K562 (cell line): Measurements from ENCODE around the gene SEL1L. TPM values are rescaled to one million over a fixed set of nuclear protein-coding genes. Genes with fewer than 3 reads are reported as not detected.

Source experiments
- ATAC-seq: fragments of 200-7000 bp; cut with Tn5 transposase; 3 replicates; pipeline ENCODE4 v1.9.1; 2020; ENCODE audit warnings: moderate library complexity
- BruUV-seq: library from RNA; stranded (reverse); fragments of 400-500 nt; replicated peaks from 2 replicates; lab custom pipeline; 2021; lab: Mats Ljungman, UMichigan
- CTCF ChIA-PET: fragments of 300-600 bp; formaldehyde crosslinking; extraction: SDS; loops from one replicate; lab custom pipeline; 2021; ENCODE audit warnings: low intra/inter-chr PET ratio; lab: Yijun Ruan, JAX
- POLR2A ChIA-PET: fragments of 300-600, 350-650 bp; sonication (Branson Sonifier 250); formaldehyde crosslinking; extraction: SDS; loops from one replicate; lab custom pipeline; 2021; ENCODE audit warnings: antibody characterized with exemption, inconsistent platforms; lab: Yijun Ruan, JAX
- DNase-seq, 4 experiments: peaks; one replicate each; pipeline versions ENCODE4 v3.0.0 to v3.0.0-alpha.2; 2011 to 2018; ENCODE audit warnings: low spot score in 3 of 4, mixed read lengths in 3 of 4; ENCODE audit errors: extremely low read depth in 1 of 4
- FAIRE-seq: peaks from 2 replicates; lab custom pipeline; 2011; peaks lifted over from hg19 to GRCh38; lab: Jason Lieb, UNC
- H2AFZ ChIP-seq: 2 replicates; pipeline ENCODE4 v1.6.0; 2011; ENCODE audit warnings: low read depth, low read length, control low read depth, inconsistent platforms
- H3K27ac ChIP-seq: fragments of 200-600 bp; 3 replicates; pipeline ENCODE4 v1.8.0; 2011; ENCODE audit warnings: low read depth, mild to moderate bottlenecking, control low read depth, inconsistent platforms, low read length, moderate library complexity, mixed read lengths; ENCODE audit errors: extremely low read depth
- H3K27me3 ChIP-seq, 2 experiments: fragments of 300-600 bp in 1 of 2; 2 replicates in 1 of 2; 3 replicates in 1 of 2; pipeline versions ENCODE4 v1.6.0 to v1.8.0; 2011; ENCODE audit warnings: inconsistent platforms in 2 of 2, low read length in 2 of 2, mild to moderate bottlenecking in 1 of 2, mixed read lengths in 1 of 2, moderate library complexity in 1 of 2; ENCODE audit not compliant: control insufficient read depth in 2 of 2, insufficient read depth in 2 of 2
- H3K36me3 ChIP-seq: fragments of 300-600 bp; 3 replicates; pipeline ENCODE4 v1.8.0; 2011; ENCODE audit warnings: mild to moderate bottlenecking, low read length, inconsistent platforms; ENCODE audit not compliant: control insufficient read depth, insufficient read depth
- H3K4me1 ChIP-seq, 2 experiments: fragments of 200-600 bp in 1 of 2; replicated peaks in 1 of 2; 2 replicates in 1 of 2; 3 replicates in 1 of 2; pipeline versions ENCODE4 v1.5.1 to v1.8.0; 2011; ENCODE audit warnings: inconsistent platforms in 2 of 2, low read length in 2 of 2, mild to moderate bottlenecking in 1 of 2, mixed read lengths in 1 of 2, moderate library complexity in 1 of 2; ENCODE audit not compliant: control insufficient read depth in 2 of 2, insufficient read depth in 2 of 2
- H3K4me2 ChIP-seq: 2 replicates; pipeline ENCODE4 v1.6.1; 2011; ENCODE audit warnings: low read length, control low read depth, inconsistent platforms, mixed read lengths; ENCODE audit not compliant: insufficient read depth
- H3K4me3 ChIP-seq: fragments of 200-600 bp; sonication (generic), shearing (Covaris generic); 2 replicates; pipeline ENCODE4 v1.5.1; 2016; ENCODE audit warnings: control low read depth, inconsistent platforms
- H3K79me2 ChIP-seq: fragments of 200-600 bp; 3 replicates; pipeline ENCODE4 v1.8.0; 2011; ENCODE audit warnings: low read length, inconsistent platforms; ENCODE audit not compliant: control insufficient read depth, insufficient read depth
- H3K9ac ChIP-seq, 2 experiments: 2 replicates each; pipeline versions ENCODE4 v1.6.0 to v1.6.1; 2011; ENCODE audit warnings: low read depth in 2 of 2, low read length in 2 of 2, control low read depth in 1 of 2, inconsistent platforms in 1 of 2, mild to moderate bottlenecking in 1 of 2, mixed read lengths in 1 of 2; ENCODE audit not compliant: insufficient read depth in 1 of 2
- H3K9me1 ChIP-seq: one replicate; pipeline ENCODE4 v1.6.0; 2011; ENCODE audit warnings: inconsistent platforms, mild to moderate bottlenecking, low read length, moderate library complexity; ENCODE audit not compliant: control insufficient read depth, insufficient read depth
- H3K9me3 ChIP-seq: replicated peaks from 2 replicates; pipeline ENCODE4 v1.5.1; 2011; ENCODE audit warnings: low read depth, low read length, inconsistent platforms; ENCODE audit not compliant: control insufficient read depth, insufficient read depth
- H4K20me1 ChIP-seq: replicated peaks from 2 replicates; pipeline ENCODE4 v1.6.1; 2011; ENCODE audit warnings: low read length, inconsistent platforms, mixed read lengths; ENCODE audit not compliant: control insufficient read depth, insufficient read depth
- CEBPB ChIP-seq: fragments of 450-650 bp; IDR thresholded peaks from 2 replicates; pipeline ENCODE4 v1.6.1; 2016; ENCODE audit warnings: missing genetic modification characterization, missing compliant biosample characterization
- CEBPG ChIP-seq, 3 experiments: fragments of 200-800 bp in 1 of 3; sonication (Bioruptor generic) in 1 of 3; sonication (generic) in 1 of 3; formaldehyde crosslinking in 1 of 3; IDR thresholded peaks in 2 of 3; conservative IDR thresholded peaks in 1 of 3; 2 replicates each; pipeline versions ENCODE4 v1.6.1 to v1.8.0; 2016 to 2022; ENCODE audit warnings: missing compliant biosample characterization in 2 of 3, missing genetic modification characterization in 2 of 3, mild to moderate bottlenecking in 1 of 3, missing genetic modification reagents in 1 of 3
- NFE2 ChIP-seq: IDR thresholded peaks from 2 replicates; pipeline ENCODE4 v1.6.1; 2014; ENCODE audit warnings: antibody characterized with exemption, low read depth
- NFRKB ChIP-seq: fragments of 450-650 bp; IDR thresholded peaks from 2 replicates; pipeline ENCODE4 v1.6.1; 2016; ENCODE audit warnings: low read depth
- NR1H2 ChIP-seq: sonication (generic); formaldehyde crosslinking; IDR thresholded peaks from 2 replicates; pipeline ENCODE4 v1.4.0; 2020; ENCODE audit warnings: mild to moderate bottlenecking, missing genetic modification reagents
- SMARCC2 ChIP-seq: fragments of 450-650 bp; IDR thresholded peaks from 2 replicates; pipeline ENCODE4 v1.6.1; 2017; ENCODE audit warnings: antibody characterized with exemption, moderate library complexity, mild to moderate bottlenecking, low read depth
- ZC3H11A ChIP-seq: IDR thresholded peaks from 2 replicates; pipeline ENCODE4 v1.6.1; 2012; ENCODE audit warnings: low read depth, low read length, improper control_type of control experiment
- ZNF324 ChIP-seq: fragments of 250-450 bp; sonication (Bioruptor Pico); IDR thresholded peaks from 2 replicates; pipeline ENCODE4 v1.4.0; 2020; ENCODE audit warnings: mild to moderate bottlenecking
- WGBS: fragments of 100-300 bp; shearing (Covaris generic); methylation state at CpG from one replicate; pipeline ENCODE4 v1.1.6; 2016; ENCODE audit warnings: low coverage, mixed read lengths; ENCODE audit not compliant: insufficient coverage; ENCODE audit errors: missing lambda C conversion rate; 5-methylcytosine and 5-hydroxymethylcytosine counted together
- in situ Hi-C: fragments of 300-500 bp; cut with MboI; formaldehyde crosslinking; loops from 4 replicates; pipeline ENCODE4 v1.15.0; 2018; ENCODE audit warnings: inconsistent platforms, mixed read lengths
- intact Hi-C: fragments of 100-400 bp; cut with micrococcal nuclease; formaldehyde crosslinking; loops from 2 replicates; pipeline ENCODE4 v1.14.2; 2022
- polyA plus RNA-seq, 8 experiments: library from polyadenylated mRNA; depleted of rRNA in 4 of 8; stranded (reverse) in 5 of 8; unstranded in 3 of 8; fragments of >200 nt; fragmentation: Nextera tagmentation in 2 of 8; fragmentation: Illumina TruSeq in 1 of 8; extraction: Ambion mirVana in 2 of 8; extraction: Trizol in 1 of 8; gene quantifications; 2 replicates each; pipeline versions ENCODE4 v1.2.1 to v1.2.3, GENCODE V29; 2011 to 2014; ENCODE audit warnings: inconsistent platforms in 1 of 8, missing spikeins in 1 of 8
- total RNA-seq, 7 experiments: library from RNA; depleted of rRNA in 6 of 7; stranded (reverse); fragments of >200 nt in 6 of 7; fragmentation: Illumina TruSeq in 2 of 7; extraction: Trizol in 2 of 7; gene quantifications; 2 replicates each; pipeline versions ENCODE4 v1.2.1 to v1.2.3, GENCODE V29; 2011 to 2021; ENCODE audit warnings: low replicate concordance in 1 of 7
- TF ChIP-seq, protein P1 (sequence below): fragments of 250-450 bp; sonication (Bioruptor Pico); IDR thresholded peaks from 2 replicates; pipeline ENCODE4 v1.4.0; 2020; ENCODE audit warnings: mild to moderate bottlenecking, moderate library complexity
- TF ChIP-seq, protein P2 (sequence below), 2 experiments: fragments of 200-800 bp in 1 of 2; sonication (Bioruptor generic) in 1 of 2; sonication (generic) in 1 of 2; formaldehyde crosslinking in 1 of 2; IDR thresholded peaks in 1 of 2; conservative IDR thresholded peaks in 1 of 2; 2 replicates each; pipeline versions ENCODE4 v1.5.0 to v1.6.1; 2016 to 2020; ENCODE audit warnings: missing compliant biosample characterization in 1 of 2, missing genetic modification characterization in 1 of 2, missing genetic modification reagents in 1 of 2
- TF ChIP-seq, protein P3 (sequence below): fragments of 250-450 bp; sonication (Bioruptor Pico); IDR thresholded peaks from 2 replicates; pipeline ENCODE4 v1.8.0; 2022; ENCODE audit warnings: inconsistent platforms

The SEL1L gene
- total and polyA plus RNA-seq, 9 of the 15 experiments (the other 6 are each of a cell fraction or from before 2014, with no cell fraction given), result 7.7 to 21.1 (median 13.6) TPM

DNA sequence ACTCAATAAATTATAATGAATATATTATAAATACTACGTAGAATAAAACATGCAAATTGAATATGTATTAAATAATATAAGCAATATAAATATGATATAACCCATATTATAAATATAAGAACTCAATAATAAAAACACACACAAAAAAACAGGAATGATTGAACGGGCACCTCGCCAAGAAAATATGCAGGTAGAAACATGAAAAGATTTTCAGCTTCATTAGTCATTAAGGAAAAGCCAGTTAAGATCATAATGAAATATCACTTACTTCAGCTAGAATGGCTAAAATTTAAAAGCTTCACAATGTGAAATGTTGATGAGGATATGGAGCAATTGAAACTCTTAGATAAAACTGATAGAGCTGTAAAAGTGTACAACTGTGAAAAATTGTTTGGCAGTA is 17.8 kb upstream of the SEL1L start (continued):
- TF ChIP-seq NFRKB (no peak), ZC3H11A (no peak), ZNF324 (CRISPR knock-in tag) (no peak)
- TF ChIP-seq, protein P1, sequence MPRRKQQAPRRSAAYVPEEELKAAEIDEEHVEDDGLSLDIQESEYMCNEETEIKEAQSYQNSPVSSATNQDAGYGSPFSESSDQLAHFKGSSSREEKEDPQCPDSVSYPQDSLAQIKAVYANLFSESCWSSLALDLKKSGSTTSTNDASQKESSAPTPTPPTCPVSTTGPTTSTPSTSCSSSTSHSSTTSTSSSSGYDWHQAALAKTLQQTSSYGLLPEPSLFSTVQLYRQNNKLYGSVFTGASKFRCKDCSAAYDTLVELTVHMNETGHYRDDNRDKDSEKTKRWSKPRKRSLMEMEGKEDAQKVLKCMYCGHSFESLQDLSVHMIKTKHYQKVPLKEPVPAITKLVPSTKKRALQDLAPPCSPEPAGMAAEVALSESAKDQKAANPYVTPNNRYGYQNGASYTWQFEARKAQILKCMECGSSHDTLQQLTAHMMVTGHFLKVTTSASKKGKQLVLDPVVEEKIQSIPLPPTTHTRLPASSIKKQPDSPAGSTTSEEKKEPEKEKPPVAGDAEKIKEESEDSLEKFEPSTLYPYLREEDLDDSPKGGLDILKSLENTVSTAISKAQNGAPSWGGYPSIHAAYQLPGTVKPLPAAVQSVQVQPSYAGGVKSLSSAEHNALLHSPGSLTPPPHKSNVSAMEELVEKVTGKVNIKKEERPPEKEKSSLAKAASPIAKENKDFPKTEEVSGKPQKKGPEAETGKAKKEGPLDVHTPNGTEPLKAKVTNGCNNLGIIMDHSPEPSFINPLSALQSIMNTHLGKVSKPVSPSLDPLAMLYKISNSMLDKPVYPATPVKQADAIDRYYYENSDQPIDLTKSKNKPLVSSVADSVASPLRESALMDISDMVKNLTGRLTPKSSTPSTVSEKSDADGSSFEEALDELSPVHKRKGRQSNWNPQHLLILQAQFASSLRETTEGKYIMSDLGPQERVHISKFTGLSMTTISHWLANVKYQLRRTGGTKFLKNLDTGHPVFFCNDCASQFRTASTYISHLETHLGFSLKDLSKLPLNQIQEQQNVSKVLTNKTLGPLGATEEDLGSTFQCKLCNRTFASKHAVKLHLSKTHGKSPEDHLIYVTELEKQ (CRISPR knock-in tag), result no peak
- TF ChIP-seq, all 486 proteins: peak for 0

DNA sequence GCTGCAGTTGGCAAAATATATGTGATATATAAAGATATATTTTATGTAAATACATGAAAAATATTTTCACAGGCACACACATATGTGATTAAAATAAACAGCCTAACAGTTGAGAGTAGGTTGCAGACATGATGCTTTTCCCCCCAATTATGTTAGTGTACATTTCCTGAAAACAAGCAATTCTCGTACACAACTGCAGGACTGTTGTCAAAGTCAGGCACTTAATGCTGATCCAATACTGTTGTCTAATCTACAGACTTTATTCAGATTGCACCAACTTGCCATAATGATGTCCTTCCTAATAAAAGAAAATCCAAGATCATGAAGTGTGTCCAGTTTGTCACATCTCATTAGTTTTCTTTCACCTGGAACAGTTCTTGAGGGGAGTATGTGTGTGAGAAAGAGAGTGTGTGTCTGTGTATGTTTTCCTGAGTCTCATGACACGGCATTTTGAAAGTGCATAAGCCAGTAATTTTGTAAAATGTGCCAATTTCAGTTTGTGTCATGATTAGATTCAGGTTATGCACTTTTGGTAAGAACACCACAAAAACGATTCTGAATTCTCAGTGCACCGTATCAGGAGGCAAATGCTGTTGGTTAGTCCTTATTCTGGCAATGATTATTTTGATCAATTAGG is 16.5 kb upstream of the SEL1L start:
- Histone ChIP-seq H3K4me3 (no peak overlapping the region), H3K9me1 (no peaks in the 10 kb centered on the region), H3K4me2 (no peak overlapping the region), H4K20me1 (no peaks in the 10 kb centered on the region), H3K36me3 (no peaks in the 10 kb centered on the region), H3K27me3 (no peaks in the 10 kb centered on the region), H3K79me2 (no peaks in the 10 kb centered on the region), H2AFZ (no peak overlapping the region), H3K9me3 (no peaks in the 10 kb centered on the region), H3K9ac (no peak overlapping the region), H3K27ac (no peak overlapping the region), H3K4me1 (no peaks in the 10 kb centered on the region; a peak in 1 of 5 replicates)
- DNase-seq, result no peak
- 2% methylated on average over 4 of the region's 4 CpGs for WGBS
- no TSS peak for BruUV-seq
- TF ChIP-seq SMARCC2 (no peak), NR1H2 (CRISPR knock-in tag) (no peak), NFE2 (0 out of 2 replicates have a peak, but pooled peaks have one; percentile 11), CEBPG (CRISPR knock-in tag; IDR thresholded peaks at IDR 0.05) (no peak), CEBPG (tag; conservative IDR thresholded peaks at IDR 0.05 in 1 of 2, IDR thresholded peaks at IDR 0.05 in 1 of 2) (no peak), CEBPB (tag) (no peak)
- TF ChIP-seq, protein P2, sequence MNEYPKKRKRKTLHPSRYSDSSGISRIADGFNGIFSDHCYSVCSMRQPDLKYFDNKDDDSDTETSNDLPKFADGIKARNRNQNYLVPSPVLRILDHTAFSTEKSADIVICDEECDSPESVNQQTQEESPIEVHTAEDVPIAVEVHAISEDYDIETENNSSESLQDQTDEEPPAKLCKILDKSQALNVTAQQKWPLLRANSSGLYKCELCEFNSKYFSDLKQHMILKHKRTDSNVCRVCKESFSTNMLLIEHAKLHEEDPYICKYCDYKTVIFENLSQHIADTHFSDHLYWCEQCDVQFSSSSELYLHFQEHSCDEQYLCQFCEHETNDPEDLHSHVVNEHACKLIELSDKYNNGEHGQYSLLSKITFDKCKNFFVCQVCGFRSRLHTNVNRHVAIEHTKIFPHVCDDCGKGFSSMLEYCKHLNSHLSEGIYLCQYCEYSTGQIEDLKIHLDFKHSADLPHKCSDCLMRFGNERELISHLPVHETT (CRISPR knock-in tag; conservative IDR thresholded peaks at IDR 0.05 in 1 of 2, IDR thresholded peaks at IDR 0.05 in 1 of 2), result no peak
- TF ChIP-seq, protein P3, sequence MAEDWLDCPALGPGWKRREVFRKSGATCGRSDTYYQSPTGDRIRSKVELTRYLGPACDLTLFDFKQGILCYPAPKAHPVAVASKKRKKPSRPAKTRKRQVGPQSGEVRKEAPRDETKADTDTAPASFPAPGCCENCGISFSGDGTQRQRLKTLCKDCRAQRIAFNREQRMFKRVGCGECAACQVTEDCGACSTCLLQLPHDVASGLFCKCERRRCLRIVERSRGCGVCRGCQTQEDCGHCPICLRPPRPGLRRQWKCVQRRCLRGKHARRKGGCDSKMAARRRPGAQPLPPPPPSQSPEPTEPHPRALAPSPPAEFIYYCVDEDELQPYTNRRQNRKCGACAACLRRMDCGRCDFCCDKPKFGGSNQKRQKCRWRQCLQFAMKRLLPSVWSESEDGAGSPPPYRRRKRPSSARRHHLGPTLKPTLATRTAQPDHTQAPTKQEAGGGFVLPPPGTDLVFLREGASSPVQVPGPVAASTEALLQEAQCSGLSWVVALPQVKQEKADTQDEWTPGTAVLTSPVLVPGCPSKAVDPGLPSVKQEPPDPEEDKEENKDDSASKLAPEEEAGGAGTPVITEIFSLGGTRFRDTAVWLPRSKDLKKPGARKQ (CRISPR knock-in tag), result no peak
- FAIRE-seq, result no peak
- ATAC-seq, result no peak
- CTCF ChIA-PET, result no interaction called here
- intact Hi-C loops (no loop called here), in situ Hi-C loops (no loop called here)
- POLR2A ChIA-PET, result no interaction called here
